ENCODE measurements around the gene TSPAN14. TPM values are rescaled to one million over a fixed set of nuclear protein-coding genes. Genes with fewer than 3 reads are reported as not detected.

TSPAN14 gene
- polyA plus RNA-seq, 3 donors, result 123 to 160 (median 146) TPM

- H3K4me3 Mint-ChIP-seq, result peak overlapping the region; percentile 14 to 39
- no peak overlapping the region for H3K4me3 ChIP-seq (replicated peaks in 1 of 3; ENCODE audit: low read depth in 2 of 3, low read length in 3 of 3)
Observed at GRCh38 chr10:80540981-80541750, 87.1 kb downstream of the TSPAN14 start.

GRCh38 chr10:80542053-80542452 is 87.9 kb downstream of the TSPAN14 start:
- no peak overlapping the region for H3K4me3 Mint-ChIP-seq
- no peak overlapping the region for H3K4me2 ChIP-seq (replicated peaks; ENCODE audit: extremely low read depth, low read length, poor library complexity, severe bottlenecking)

More at GRCh38 chr10:80540981-80541750, 87.1 kb downstream of the TSPAN14 start:
- no peak for TF ChIP-seq CTCF (IDR thresholded peaks at IDR 0.05)
- H3K9me3 ChIP-seq (replicated peaks in 1 of 2; ENCODE audit: control insufficient read depth in 1 of 2, insufficient read depth in 1 of 2, low read length in 2 of 2), result no peaks in the 10 kb centered on the region
- peak in 1 of 3 donors; percentile 17 for DNase-seq
- 18% methylated on average over 4 of the region's 11 CpGs for WGBS (ENCODE audit: insufficient coverage)
- no peaks in the 10 kb centered on the region for H3K79me2 ChIP-seq (ENCODE audit: insufficient read depth, low read length)
- H3K27ac ChIP-seq (ENCODE audit: low read depth in 1 of 2, low read length in 2 of 2), result no peak overlapping the region
- no peak overlapping the region for H2AFZ ChIP-seq (ENCODE audit: insufficient read depth, low read depth, low read length, poor library complexity, severe bottlenecking)
- H3K4me1 ChIP-seq (ENCODE audit: control insufficient read depth in 1 of 2, insufficient read depth in 2 of 2, low read length in 2 of 2), result peaks cover 3 to 10% of the 10 kb centered on the region in 2 donors
- no peak overlapping the region for H3K27ac Mint-ChIP-seq
- H3K4me2 ChIP-seq (replicated peaks; ENCODE audit: extremely low read depth, low read length, poor library complexity, severe bottlenecking), result no peak overlapping the region
- peaks cover 16% of the 10 kb centered on the region for H3K4me1 Mint-ChIP-seq
- H3K9me3 Mint-ChIP-seq, result peaks cover 0 to 2% (median 1%) of the 10 kb centered on the region in 7 donors
- no peak overlapping the region for H3K9ac ChIP-seq (ENCODE audit: insufficient read depth, low read length, poor library complexity, severe bottlenecking)
- H3K27me3 Mint-ChIP-seq (ENCODE audit: low read depth in 3 of 3), result peaks cover 7 to 10% (median 8%) of the 10 kb centered on the region in 3 donors
- no peaks in the 10 kb centered on the region for H3K36me3 ChIP-seq (replicated peaks in 1 of 2; ENCODE audit: control insufficient read depth in 1 of 2, insufficient read depth in 2 of 2, low read length in 2 of 2)
- intact Hi-C loops (cut with micrococcal nuclease), result no loop called here
- no peaks in the 10 kb centered on the region for H4K20me1 ChIP-seq (ENCODE audit: insufficient read depth, low read length)
- H3K27me3 ChIP-seq (ENCODE audit: control insufficient read depth in 2 of 2, insufficient read depth in 2 of 2, low read length in 2 of 2), result no peaks in the 10 kb centered on the region
- H3K36me3 Mint-ChIP-seq, result no peaks in the 10 kb centered on the region

More at GRCh38 chr10:80542053-80542452, 87.9 kb downstream of the TSPAN14 start:
- Histone ChIP-seq H3K4me1 (ENCODE audit: control insufficient read depth in 1 of 2, insufficient read depth in 2 of 2, low read length in 2 of 2) (peaks cover 0 to 6% of the 10 kb centered on the region in 2 donors), H4K20me1 (ENCODE audit: insufficient read depth, low read length) (no peaks in the 10 kb centered on the region), H3K9me3 (replicated peaks in 1 of 2; ENCODE audit: control insufficient read depth in 1 of 2, insufficient read depth in 1 of 2, low read length in 2 of 2) (no peaks in the 10 kb centered on the region), H3K9ac (ENCODE audit: insufficient read depth, low read length, poor library complexity, severe bottlenecking) (no peak overlapping the region), H3K79me2 (ENCODE audit: insufficient read depth, low read length) (no peaks in the 10 kb centered on the region), H2AFZ (ENCODE audit: insufficient read depth, low read depth, low read length, poor library complexity, severe bottlenecking) (no peak overlapping the region), H3K27ac (ENCODE audit: low read depth in 1 of 2, low read length in 2 of 2) (no peak overlapping the region), H3K4me3 (replicated peaks in 1 of 3; ENCODE audit: low read depth in 2 of 3, low read length in 3 of 3) (no peak overlapping the region), H3K36me3 (replicated peaks in 1 of 2; ENCODE audit: control insufficient read depth in 1 of 2, insufficient read depth in 2 of 2, low read length in 2 of 2) (no peaks in the 10 kb centered on the region), H3K27me3 (ENCODE audit: control insufficient read depth in 2 of 2, insufficient read depth in 2 of 2, low read length in 2 of 2) (no peaks in the 10 kb centered on the region)
- no peak for TF ChIP-seq CTCF (IDR thresholded peaks at IDR 0.05)
- Mint-ChIP-seq H3K36me3 (no peaks in the 10 kb centered on the region), H3K27me3 (ENCODE audit: low read depth in 3 of 3) (peaks cover 7 to 10% (median 8%) of the 10 kb centered on the region in 3 donors), H3K27ac (no peak overlapping the region), H3K4me1 (peaks cover 12% of the 10 kb centered on the region), H3K9me3 (peaks cover 0 to 2% (median 1%) of the 10 kb centered on the region in 7 donors)
- no CpG with 5 or more reads among the region's 4 CpGs for WGBS (ENCODE audit: insufficient coverage)
- no peak for DNase-seq
- intact Hi-C loops (cut with micrococcal nuclease), result no loop called here

Measured in CD14-positive monocyte (primary cell).